Gastrocnemius medialis (tissue), 4 donors: ENCODE results near the gene CLIP2.

Source experiments
- CTCF ChIP-seq, 5 experiments: fragments of 450-650 bp in 3 of 5; fragments of 200-600 bp in 2 of 5; sonication (generic) in 2 of 5; IDR thresholded peaks in 4 of 5; conservative IDR thresholded peaks in 1 of 5; 1 replicate in 4 of 5; 2 replicates in 1 of 5; pipeline ENCODE4 v1.5.1; 2016 to 2019; ENCODE audit warnings: antibody characterized with exemption in 5 of 5, mild to moderate bottlenecking in 3 of 5, moderate library complexity in 3 of 5
- POLR2A ChIP-seq, 2 donors: fragments of 450-650 bp; IDR thresholded peaks; one replicate each; pipeline ENCODE4 v1.6.1; 2017; ENCODE audit warnings: antibody characterized with exemption in 2 of 2, mild to moderate bottlenecking in 2 of 2, moderate library complexity in 2 of 2

GRCh38 chr7:74294191-74294998, 5.2 kb downstream of the CLIP2 start:
- no peak for TF ChIP-seq CTCF (IDR thresholded peaks at IDR 0.05 in 4 of 5, conservative IDR thresholded peaks at IDR 0.05 in 1 of 5)
- TF ChIP-seq POLR2A (IDR thresholded peaks at IDR 0.05), result no peak
